ENCODE data around the gene KREMEN1.

Gene KREMEN1

GRCh38 chr22:29195118-29195963 lies 122.5 kb downstream of the KREMEN1 start:
- no peak for DNase-seq

GRCh38 chr22:29195964-29196666 lies 123.3 kb downstream of the KREMEN1 start:
- no peak for DNase-seq

GRCh38 chr22:29197096-29197495 lies 124.3 kb downstream of the KREMEN1 start:
- DNase-seq, result no peak

- no peak for DNase-seq
These were observed 125.4 kb downstream of the KREMEN1 start for GRCh38 chr22:29198240-29198639.

GRCh38 chr22:29199702-29200400 lies 127.0 kb downstream of the KREMEN1 start:
- no peak for DNase-seq

GRCh38 chr22:29200901-29201300 lies 128.1 kb downstream of the KREMEN1 start:
- no peak for DNase-seq

- DNase-seq, result no peak
These were observed 128.9 kb downstream of the KREMEN1 start for GRCh38 chr22:29201782-29202181.

- peak; percentile 9 to 24 for DNase-seq
These were observed 129.7 kb downstream of the KREMEN1 start for GRCh38 chr22:29202212-29203192.

GRCh38 chr22:29203488-29204454 lies 130.9 kb downstream of the KREMEN1 start:
- no peak for DNase-seq

- DNase-seq, result no peak
These were observed 131.8 kb downstream of the KREMEN1 start for GRCh38 chr22:29204455-29205183.

- no peak for DNase-seq
These were observed 132.4 kb downstream of the KREMEN1 start for GRCh38 chr22:29205252-29205593.

GRCh38 chr22:29205594-29206371 lies 132.9 kb downstream of the KREMEN1 start, which contains the start of gene EMID1:
Gene EMID1 (plus strand): TSS chr22:29205896. CDS start chr22:29206039, 143 bp downstream.
- peak in 1 of 2 experiments; percentile 19 for DNase-seq

- no peak for DNase-seq
These were observed 133.8 kb downstream of the KREMEN1 start for GRCh38 chr22:29206372-29207242.

- no peak for DNase-seq
These were observed 134.4 kb downstream of the KREMEN1 start for GRCh38 chr22:29207243-29207550.

GRCh38 chr22:29207562-29208501 lies 135.0 kb downstream of the KREMEN1 start:
- no peak for DNase-seq

GRCh38 chr22:29208502-29208862 lies 135.6 kb downstream of the KREMEN1 start:
- DNase-seq, result no peak

- no peak for DNase-seq
These were observed 136.2 kb downstream of the KREMEN1 start for GRCh38 chr22:29208879-29209623.
